ENCODE measurements around the gene SEMA3C. TPM values are rescaled to one million over a fixed set of nuclear protein-coding genes. Genes with fewer than 3 reads are reported as not detected.
A peak's percentile ranks its signal among the peaks of the same experiment; 100 is the strongest.

SEMA3C gene
- total RNA-seq, 2 donors from 2014 or later: 41.9 to 103 TPM

DNA sequence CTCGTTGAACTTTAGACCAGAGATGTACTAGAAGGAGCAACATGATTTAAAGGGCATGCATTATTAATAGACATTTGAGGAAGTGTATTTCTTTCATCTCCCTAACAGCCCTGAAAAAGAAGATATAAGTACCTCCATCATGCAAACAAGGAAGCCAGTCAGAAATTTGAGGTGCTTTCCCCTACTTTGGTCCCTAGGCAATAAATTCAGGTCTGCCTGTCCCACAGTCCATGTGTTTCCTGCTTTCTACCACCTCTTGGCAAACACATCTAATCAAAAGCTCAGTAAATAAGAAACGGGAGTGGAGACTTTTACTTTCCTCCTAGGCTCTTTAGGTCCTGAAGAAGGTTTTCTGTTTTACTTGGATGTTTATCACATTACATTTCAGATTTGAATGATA lies 5.2 kb upstream of the SEMA3C start:
- intact Hi-C loops (cut with DNase I): no loop called here
- Histone ChIP-seq H3K27me3 (no peaks in the 10 kb centered on the region), H3K36me3 (no peaks in the 10 kb centered on the region), H3K9me3 (no peaks in the 10 kb centered on the region), H3K27ac (peak overlapping the region; percentile 87), H3K4me3 (no peak overlapping the region), H3K4me1 (peaks cover 6% of the 10 kb centered on the region), H3K9ac (ENCODE audit: low read depth in 2 of 2, low read length in 2 of 2) (no peak overlapping the region)
- no peak for DNase-seq
- TF ChIP-seq, protein P1, sequence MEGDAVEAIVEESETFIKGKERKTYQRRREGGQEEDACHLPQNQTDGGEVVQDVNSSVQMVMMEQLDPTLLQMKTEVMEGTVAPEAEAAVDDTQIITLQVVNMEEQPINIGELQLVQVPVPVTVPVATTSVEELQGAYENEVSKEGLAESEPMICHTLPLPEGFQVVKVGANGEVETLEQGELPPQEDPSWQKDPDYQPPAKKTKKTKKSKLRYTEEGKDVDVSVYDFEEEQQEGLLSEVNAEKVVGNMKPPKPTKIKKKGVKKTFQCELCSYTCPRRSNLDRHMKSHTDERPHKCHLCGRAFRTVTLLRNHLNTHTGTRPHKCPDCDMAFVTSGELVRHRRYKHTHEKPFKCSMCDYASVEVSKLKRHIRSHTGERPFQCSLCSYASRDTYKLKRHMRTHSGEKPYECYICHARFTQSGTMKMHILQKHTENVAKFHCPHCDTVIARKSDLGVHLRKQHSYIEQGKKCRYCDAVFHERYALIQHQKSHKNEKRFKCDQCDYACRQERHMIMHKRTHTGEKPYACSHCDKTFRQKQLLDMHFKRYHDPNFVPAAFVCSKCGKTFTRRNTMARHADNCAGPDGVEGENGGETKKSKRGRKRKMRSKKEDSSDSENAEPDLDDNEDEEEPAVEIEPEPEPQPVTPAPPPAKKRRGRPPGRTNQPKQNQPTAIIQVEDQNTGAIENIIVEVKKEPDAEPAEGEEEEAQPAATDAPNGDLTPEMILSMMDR (IDR thresholded peaks at IDR 0.05): no peak

DNA sequence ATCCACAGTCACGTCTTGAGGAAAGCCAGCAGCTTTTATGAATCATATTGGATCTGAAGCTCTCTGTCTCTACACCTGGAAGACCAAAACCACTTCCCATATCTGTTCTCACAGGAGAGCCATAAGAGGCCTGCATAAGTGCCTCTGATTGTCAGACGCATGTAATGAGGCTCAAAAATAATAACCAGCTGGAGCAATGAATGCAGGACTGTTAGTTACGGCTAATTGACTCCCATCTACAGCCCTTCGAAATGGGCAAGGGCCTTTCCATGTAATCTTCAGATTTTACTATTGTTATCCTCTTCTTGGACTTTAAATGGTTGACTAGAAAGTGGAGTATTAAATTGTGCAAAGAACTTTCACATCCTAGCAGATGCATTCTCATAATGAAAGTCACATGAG lies 4.4 kb upstream of the SEMA3C start:
- TF ChIP-seq, protein P1 (IDR thresholded peaks at IDR 0.05): no peak
- H3K36me3 ChIP-seq: no peaks in the 10 kb centered on the region
- peaks cover 6% of the 10 kb centered on the region for H3K4me1 ChIP-seq
- H3K27me3 ChIP-seq: no peaks in the 10 kb centered on the region
- no peaks in the 10 kb centered on the region for H3K9me3 ChIP-seq
- no peak for DNase-seq
- H3K4me3 ChIP-seq: no peak overlapping the region
- intact Hi-C loops (cut with DNase I): no loop called here
- peak overlapping the region; percentile 87 for H3K27ac ChIP-seq
- no peak overlapping the region for H3K9ac ChIP-seq (ENCODE audit: low read depth in 2 of 2, low read length in 2 of 2)

GRCh38 chr7:80922253-80923049 lies 3.6 kb upstream of the SEMA3C start:
- no peaks in the 10 kb centered on the region for H3K9me3 ChIP-seq
- H3K9ac ChIP-seq (ENCODE audit: low read depth in 2 of 2, low read length in 2 of 2): no peak overlapping the region
- H3K4me3 ChIP-seq: no peak overlapping the region
- peak overlapping the region; percentile 87 for H3K27ac ChIP-seq
- TF ChIP-seq, protein P1 (IDR thresholded peaks at IDR 0.05): no peak
- intact Hi-C loops (cut with DNase I): no loop called here
- peaks cover 6% of the 10 kb centered on the region for H3K4me1 ChIP-seq
- H3K27me3 ChIP-seq: no peaks in the 10 kb centered on the region
- DNase-seq: peak; percentile 54
- no peaks in the 10 kb centered on the region for H3K36me3 ChIP-seq

DNA sequence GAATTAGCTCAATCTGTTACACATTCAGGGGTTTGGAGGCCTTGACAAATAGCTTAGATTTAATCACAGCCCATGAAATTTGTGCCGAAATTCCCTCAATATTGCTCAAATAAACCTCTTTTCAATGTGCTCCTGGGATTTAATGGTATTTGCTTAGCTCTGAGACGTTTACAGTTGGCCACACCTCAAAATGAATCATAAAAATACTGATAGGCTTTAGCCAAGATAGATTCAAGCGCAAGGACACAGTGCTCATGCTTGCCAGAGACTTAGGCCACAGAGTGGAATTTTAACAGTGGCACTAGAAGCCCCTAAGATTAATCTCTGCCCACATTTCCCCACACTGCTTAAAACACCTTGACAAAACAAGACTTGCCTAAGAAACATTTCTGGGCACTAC lies 2.3 kb upstream of the SEMA3C start:
- no peaks in the 10 kb centered on the region for H3K27me3 ChIP-seq
- H3K9ac ChIP-seq (ENCODE audit: low read depth in 2 of 2, low read length in 2 of 2): no peak overlapping the region
- H3K4me1 ChIP-seq: peaks cover 6% of the 10 kb centered on the region
- intact Hi-C loops (cut with DNase I): no loop called here
- H3K36me3 ChIP-seq: no peaks in the 10 kb centered on the region
- no peak overlapping the region for H3K4me3 ChIP-seq
- TF ChIP-seq, protein P1 (IDR thresholded peaks at IDR 0.05): no peak
- H3K9me3 ChIP-seq: no peaks in the 10 kb centered on the region
- DNase-seq: peak; percentile 43
- peak overlapping the region; percentile 87 for H3K27ac ChIP-seq

- Histone ChIP-seq H3K4me3 (peak overlapping the region; percentile 41), H3K27ac (peak overlapping the region; percentile 87), H3K9me3 (no peaks in the 10 kb centered on the region), H3K9ac (ENCODE audit: low read depth in 2 of 2, low read length in 2 of 2) (peak overlapping the region; percentile 37 to 52), H3K36me3 (no peaks in the 10 kb centered on the region), H3K27me3 (no peaks in the 10 kb centered on the region), H3K4me1 (peaks cover 6% of the 10 kb centered on the region)
- DNase-seq: no peak
- intact Hi-C loops (cut with DNase I): loop anchor here (5.0 to 10.0 kb wide), 2 partner anchors 214 to 539 kb away; no protein-coding TSS in a partner anchor
- TF ChIP-seq, protein P1 (IDR thresholded peaks at IDR 0.05): no peak
Measured at GRCh38 chr7:80918399-80918798, 452 bp downstream of the SEMA3C start.
